GM19397 (cell line): ENCODE results near the gene SEC14L1.
A peak's percentile ranks its signal among the peaks of the same experiment; 100 is the strongest.
"Not testable (repeated sequence)": the region's sequence is repeated elsewhere in the genome, so short reads cannot be mapped to it uniquely, and the experiment has no call there.

Experiments used
- ATAC-seq: cut with Tn5 transposase; IDR thresholded peaks from one replicate; pipeline ENCODE4 v1.9.1; 2021; ENCODE audit warnings: mild to moderate bottlenecking, moderate library complexity; ENCODE audit not compliant: unreplicated experiment

SEC14L1 gene

GRCh38 chr17:77231076-77231871 is 90.5 kb downstream of the SEC14L1 start:
- ATAC-seq: no peak

- no peak for ATAC-seq
Observed at GRCh38 chr17:77233127-77233526, 92.4 kb downstream of the SEC14L1 start.

GRCh38 chr17:77233635-77234334 is 93.0 kb downstream of the SEC14L1 start:
- no peak for ATAC-seq

GRCh38 chr17:77234695-77235094 is 93.9 kb downstream of the SEC14L1 start:
- ATAC-seq: no peak

- no peak for ATAC-seq
Observed at GRCh38 chr17:77235370-77235941, 94.7 kb downstream of the SEC14L1 start.

- ATAC-seq: no peak
Observed at GRCh38 chr17:77237232-77238008, 96.7 kb downstream of the SEC14L1 start.

GRCh38 chr17:77240976-77241375 is 100.2 kb downstream of the SEC14L1 start:
- ATAC-seq: no peak

- ATAC-seq: no peak
Observed at GRCh38 chr17:77242118-77242851, 101.5 kb downstream of the SEC14L1 start.

GRCh38 chr17:77245162-77245926 is 104.6 kb downstream of the SEC14L1 start:
- ATAC-seq: no peak

- ATAC-seq: peak; percentile 5
Observed at GRCh38 chr17:77246110-77247047, 105.6 kb downstream of the SEC14L1 start.

GRCh38 chr17:77247048-77247541 is 106.3 kb downstream of the SEC14L1 start:
- peak; percentile 60 for ATAC-seq

GRCh38 chr17:77247609-77248008 is 106.8 kb downstream of the SEC14L1 start:
- no peak for ATAC-seq

- ATAC-seq: no peak
Observed at GRCh38 chr17:77248216-77249114, 107.7 kb downstream of the SEC14L1 start.

GRCh38 chr17:77251622-77252183 is 110.9 kb downstream of the SEC14L1 start:
- ATAC-seq: no peak

GRCh38 chr17:77252306-77252705 is 111.5 kb downstream of the SEC14L1 start:
- ATAC-seq: not testable (repeated sequence)

GRCh38 chr17:77253611-77254051 is 112.9 kb downstream of the SEC14L1 start:
- no peak for ATAC-seq
